Nephron (organoid): ENCODE results near the gene F2RL1.
"Not testable (repeated sequence)": the region's sequence is repeated elsewhere in the genome, so short reads cannot be mapped to it uniquely, and the experiment has no call there.

Experiments
- H3K27ac Mint-ChIP-seq, 3 experiments: 2 replicates each; pipeline ENCODE4 v1.8.0; 2020; ENCODE audit warnings: mixed read lengths in 3 of 3, mild to moderate bottlenecking in 2 of 3, moderate library complexity in 1 of 3
- H3K27me3 Mint-ChIP-seq: 2 replicates; pipeline ENCODE4 v1.8.0; 2021; ENCODE audit warnings: low read depth, mild to moderate bottlenecking, moderate library complexity, mixed read lengths
- H3K36me3 Mint-ChIP-seq: 2 replicates; pipeline ENCODE4 v1.8.0; 2020; ENCODE audit warnings: low read depth, mixed read lengths
- H3K4me1 Mint-ChIP-seq: 2 replicates; pipeline ENCODE4 v1.8.0; 2020; ENCODE audit warnings: mixed read lengths
- H3K4me3 Mint-ChIP-seq, 3 experiments: 2 replicates each; pipeline ENCODE4 v1.8.0; 2020; ENCODE audit warnings: mild to moderate bottlenecking in 3 of 3, mixed read lengths in 3 of 3, moderate library complexity in 2 of 3
- H3K9me3 Mint-ChIP-seq: 2 replicates; pipeline ENCODE4 v1.8.0; 2020; ENCODE audit warnings: mixed read lengths
- CTCF ChIP-seq, 3 experiments: fragments of 200-600 bp; sonication (generic); IDR thresholded peaks; one replicate each; pipeline ENCODE4 v1.5.0; 2021; ENCODE audit warnings: antibody characterized with exemption in 3 of 3; ENCODE audit not compliant: unreplicated experiment in 3 of 3

The F2RL1 gene

GRCh38 chr5:76849419-76850291 is 30.8 kb downstream of the F2RL1 start, which contains the start of gene S100Z:
Gene S100Z (plus strand): TSS chr5:76850014. CDS start chr5:76875360, 25,346 bp downstream.
- Mint-ChIP-seq H3K4me1 (no peaks in the 10 kb centered on the region), H3K27me3 (no peaks in the 10 kb centered on the region), H3K27ac (no peak within 1 kb of the TSS), H3K4me3 (no peak within 1 kb of the TSS), H3K9me3 (no peaks in the 10 kb centered on the region), H3K36me3 (no peaks in the 10 kb centered on the region)
- TF ChIP-seq CTCF (IDR thresholded peaks at IDR 0.05; ENCODE audit: unreplicated experiment in 3 of 3) = no peak

- Mint-ChIP-seq H3K27ac (no peak overlapping the region), H3K4me1 (no peaks in the 10 kb centered on the region)
Measured at GRCh38 chr5:76850543-76851145, 31.8 kb downstream of the F2RL1 start.

GRCh38 chr5:76851728-76852369 is 33.0 kb downstream of the F2RL1 start:
- no peaks in the 10 kb centered on the region for H3K4me1 Mint-ChIP-seq
- no peak overlapping the region for H3K4me3 Mint-ChIP-seq
- no peaks in the 10 kb centered on the region for H3K27me3 Mint-ChIP-seq

More at GRCh38 chr5:76850543-76851145, 31.8 kb downstream of the F2RL1 start:
- no peaks in the 10 kb centered on the region for H3K9me3 Mint-ChIP-seq
- no peak overlapping the region for H3K4me3 Mint-ChIP-seq
- H3K36me3 Mint-ChIP-seq = no peaks in the 10 kb centered on the region
- no peaks in the 10 kb centered on the region for H3K27me3 Mint-ChIP-seq
- TF ChIP-seq CTCF (IDR thresholded peaks at IDR 0.05; ENCODE audit: unreplicated experiment in 3 of 3) = no peak

GRCh38 chr5:76852772-76853171 is 33.9 kb downstream of the F2RL1 start:
- Mint-ChIP-seq H3K27me3 (no peaks in the 10 kb centered on the region), H3K4me3 (no peak overlapping the region), H3K36me3 (no peaks in the 10 kb centered on the region), H3K27ac (no peak overlapping the region), H3K4me1 (no peaks in the 10 kb centered on the region), H3K9me3 (no peaks in the 10 kb centered on the region)
- TF ChIP-seq CTCF (IDR thresholded peaks at IDR 0.05; ENCODE audit: unreplicated experiment in 3 of 3) = no peak

More at GRCh38 chr5:76851728-76852369, 33.0 kb downstream of the F2RL1 start:
- Mint-ChIP-seq H3K36me3 (no peaks in the 10 kb centered on the region), H3K9me3 (no peaks in the 10 kb centered on the region), H3K27ac (no peak overlapping the region)
- TF ChIP-seq CTCF (IDR thresholded peaks at IDR 0.05; ENCODE audit: unreplicated experiment in 3 of 3) = no peak

- not testable (repeated sequence) for H3K4me1 Mint-ChIP-seq, H3K9me3 Mint-ChIP-seq, H3K36me3 Mint-ChIP-seq, H3K27me3 Mint-ChIP-seq, H3K27ac Mint-ChIP-seq, H3K4me3 Mint-ChIP-seq
Measured at GRCh38 chr5:76853741-76854140, 34.9 kb downstream of the F2RL1 start.

GRCh38 chr5:76854644-76855043 is 35.8 kb downstream of the F2RL1 start:
- TF ChIP-seq CTCF (IDR thresholded peaks at IDR 0.05; ENCODE audit: unreplicated experiment in 3 of 3) = no peak
- Mint-ChIP-seq H3K27ac (no peak overlapping the region), H3K27me3 (no peaks in the 10 kb centered on the region), H3K36me3 (no peaks in the 10 kb centered on the region), H3K4me1 (no peaks in the 10 kb centered on the region), H3K4me3 (no peak overlapping the region), H3K9me3 (no peaks in the 10 kb centered on the region)

- H3K4me3 Mint-ChIP-seq, H3K27ac Mint-ChIP-seq, H3K9me3 Mint-ChIP-seq, H3K36me3 Mint-ChIP-seq, H3K27me3 Mint-ChIP-seq, H3K4me1 Mint-ChIP-seq: not testable (repeated sequence)
Measured at GRCh38 chr5:76855501-76855900, 36.7 kb downstream of the F2RL1 start.
